ENCODE results near the gene TTLL11.

- TF ChIP-seq CTCF (IDR thresholded peaks at IDR 0.05; ENCODE audit: low read depth, low read length, missing input control) (no peak), GABPA (IDR thresholded peaks at IDR 0.05 in 1 of 2, conservative IDR thresholded peaks at IDR 0.05 in 1 of 2) (no peak), MAX (IDR thresholded peaks at IDR 0.05) (no peak), FOXA1 (IDR thresholded peaks at IDR 0.05) (no peak), REST (IDR thresholded peaks at IDR 0.05) (no peak), ATF3 (IDR thresholded peaks at IDR 0.05) (no peak)
Measured at GRCh38 chr9:122004589-122004988, 88.5 kb downstream of the TTLL11 start.
